ENCODE data around the gene KCNK13. TPM values are rescaled to one million over a fixed set of nuclear protein-coding genes. Genes with fewer than 3 reads are reported as not detected.
A peak's percentile ranks its signal among the peaks of the same experiment; 100 is the strongest.

The KCNK13 gene
- total and polyA plus RNA-seq, 2 experiments from 2014 or later, result 0.21 to 1.0 TPM

GRCh38 chr14:90191585-90191984 lies 129.8 kb downstream of the KCNK13 start (continued):
- TF ChIP-seq ZNF462 (CRISPR knock-in tag; IDR thresholded peaks at IDR 0.05) (no peak), STAT1 (IDR thresholded peaks at IDR 0.05; ENCODE audit: unreplicated experiment) (no peak)

- Mint-ChIP-seq H3K27me3 (ENCODE audit: insufficient read depth, low read depth, poor library complexity) (peaks cover 4% of the 10 kb centered on the region), H3K4me1 (no peaks in the 10 kb centered on the region), H3K27ac (no peak overlapping the region), H3K9me3 (peaks cover 2% of the 10 kb centered on the region; the same call in 1 of the 3 replicates), H3K36me3 (ENCODE audit: low read depth) (no peaks in the 10 kb centered on the region), H3K4me3 (no peak overlapping the region)
- no peaks in the 10 kb centered on the region for H4K20me1 ChIP-seq (replicated peaks; ENCODE audit: insufficient read depth)
- H3F3A ChIP-seq (replicated peaks; ENCODE audit: low read depth), result no peaks in the 10 kb centered on the region
- peak; percentile 81 for DNase-seq (ENCODE audit: low spot score)
- no peaks in the 10 kb centered on the region for H3K36me3 ChIP-seq (ENCODE audit: insufficient read depth)
- H3K27ac ChIP-seq (ENCODE audit: low read depth), result no peak overlapping the region
- no peaks in the 10 kb centered on the region for H3K79me2 ChIP-seq (replicated peaks; ENCODE audit: insufficient read depth)
- H2AFZ ChIP-seq, result 0 out of 2 replicates have a peak overlapping the region, but pooled peaks have one; percentile 1
- H3K4me1 ChIP-seq (ENCODE audit: insufficient read depth), result no peaks in the 10 kb centered on the region
- H3K27me3 ChIP-seq (ENCODE audit: insufficient read depth), result no peaks in the 10 kb centered on the region
- H3K4me2 ChIP-seq, result no peak overlapping the region
- peak; percentile 94 for ATAC-seq
- TF ChIP-seq ZNF462 (CRISPR knock-in tag; IDR thresholded peaks at IDR 0.05), result no peak
- peak; percentile 83 to 86 for TF ChIP-seq CTCF (conservative IDR thresholded peaks at IDR 0.05; ENCODE audit: low read depth in 2 of 2)
- H3K9me2 ChIP-seq (ENCODE audit: insufficient read depth), result no peaks in the 10 kb centered on the region
- no peak overlapping the region for H3K4me3 ChIP-seq
These were observed 132.1 kb downstream of the KCNK13 start for GRCh38 chr14:90193925-90194324.

All from GM23338 (cell line).